ENCODE results near the gene ITGB3BP.

ITGB3BP gene

DNA sequence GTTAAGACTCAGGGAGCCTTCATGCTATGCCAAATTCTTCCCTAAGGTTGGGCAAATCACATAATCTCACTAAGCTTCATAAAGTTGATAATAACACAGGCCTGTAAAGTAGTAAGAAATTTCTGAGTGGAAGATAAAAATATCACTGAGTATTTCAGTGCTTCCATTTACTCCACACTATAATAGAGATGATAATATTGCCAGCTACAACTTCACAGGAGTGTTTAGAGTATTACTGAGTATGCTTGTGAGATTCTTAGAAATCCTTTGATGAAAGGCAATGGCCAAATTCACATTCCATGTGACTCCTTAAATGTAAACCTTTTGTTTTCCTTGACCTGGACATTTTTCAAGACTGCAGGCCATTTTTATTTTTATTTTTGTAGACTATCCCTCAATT is 10.4 kb downstream of the ITGB3BP start:
- Histone ChIP-seq H3K4me2 (ENCODE audit: low read length) (no peak overlapping the region), H4K20me1 (ENCODE audit: insufficient read depth, low read length) (no peaks in the 10 kb centered on the region), H3K9me3 (ENCODE audit: insufficient read depth, low read length) (no peaks in the 10 kb centered on the region), H3K36me3 (replicated peaks; ENCODE audit: low read depth, low read length) (peaks cover 3% of the 10 kb centered on the region), H3K27me3 (ENCODE audit: low read depth, low read length) (no peaks in the 10 kb centered on the region), H3K4me3 (ENCODE audit: low read length) (no peak overlapping the region), H3K79me2 (ENCODE audit: low read length) (no peaks in the 10 kb centered on the region), H3K27ac (ENCODE audit: low read length) (no peak overlapping the region), H2AFZ (ENCODE audit: low read depth, low read length) (no peak overlapping the region), H3K9ac (ENCODE audit: low read length) (no peak overlapping the region), H3K4me1 (ENCODE audit: low read length) (no peaks in the 10 kb centered on the region)
- no peak for TF ChIP-seq EZH2phosphoT487 (IDR thresholded peaks at IDR 0.05; ENCODE audit: low read depth)
- TF ChIP-seq, protein P1, sequence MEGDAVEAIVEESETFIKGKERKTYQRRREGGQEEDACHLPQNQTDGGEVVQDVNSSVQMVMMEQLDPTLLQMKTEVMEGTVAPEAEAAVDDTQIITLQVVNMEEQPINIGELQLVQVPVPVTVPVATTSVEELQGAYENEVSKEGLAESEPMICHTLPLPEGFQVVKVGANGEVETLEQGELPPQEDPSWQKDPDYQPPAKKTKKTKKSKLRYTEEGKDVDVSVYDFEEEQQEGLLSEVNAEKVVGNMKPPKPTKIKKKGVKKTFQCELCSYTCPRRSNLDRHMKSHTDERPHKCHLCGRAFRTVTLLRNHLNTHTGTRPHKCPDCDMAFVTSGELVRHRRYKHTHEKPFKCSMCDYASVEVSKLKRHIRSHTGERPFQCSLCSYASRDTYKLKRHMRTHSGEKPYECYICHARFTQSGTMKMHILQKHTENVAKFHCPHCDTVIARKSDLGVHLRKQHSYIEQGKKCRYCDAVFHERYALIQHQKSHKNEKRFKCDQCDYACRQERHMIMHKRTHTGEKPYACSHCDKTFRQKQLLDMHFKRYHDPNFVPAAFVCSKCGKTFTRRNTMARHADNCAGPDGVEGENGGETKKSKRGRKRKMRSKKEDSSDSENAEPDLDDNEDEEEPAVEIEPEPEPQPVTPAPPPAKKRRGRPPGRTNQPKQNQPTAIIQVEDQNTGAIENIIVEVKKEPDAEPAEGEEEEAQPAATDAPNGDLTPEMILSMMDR (IDR thresholded peaks at IDR 0.05; ENCODE audit: low read depth, low read length), result no peak

DNA sequence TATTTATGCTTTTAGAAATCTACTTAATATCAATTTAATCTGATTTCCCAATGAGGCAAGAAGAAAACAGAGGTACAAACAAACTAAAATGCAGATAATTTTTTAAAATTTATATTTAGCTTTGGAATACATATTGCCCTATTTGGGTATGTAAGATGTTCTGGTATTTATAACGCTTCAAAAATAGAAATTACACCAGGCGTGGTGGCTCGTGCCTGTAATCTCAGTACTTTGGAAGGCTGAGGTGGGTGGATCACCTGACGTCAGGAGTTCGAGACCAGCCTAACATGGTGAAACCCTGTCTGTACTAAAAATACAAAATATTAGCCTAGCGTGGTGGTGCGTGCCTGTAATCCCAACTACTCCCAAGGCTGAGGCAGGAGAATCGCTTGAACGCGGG is 13.3 kb downstream of the ITGB3BP start:
- H3K9me3 ChIP-seq (ENCODE audit: insufficient read depth, low read length), result no peaks in the 10 kb centered on the region
- no peak for TF ChIP-seq EZH2phosphoT487 (IDR thresholded peaks at IDR 0.05; ENCODE audit: low read depth)
- TF ChIP-seq, protein P1 (IDR thresholded peaks at IDR 0.05; ENCODE audit: low read depth, low read length), result no peak
- peaks cover 6% of the 10 kb centered on the region for H3K36me3 ChIP-seq (replicated peaks; ENCODE audit: low read depth, low read length)
- no peak overlapping the region for H3K27ac ChIP-seq (ENCODE audit: low read length)
- no peak overlapping the region for H3K4me3 ChIP-seq (ENCODE audit: low read length)
- H3K79me2 ChIP-seq (ENCODE audit: low read length), result no peaks in the 10 kb centered on the region
- no peak overlapping the region for H3K9ac ChIP-seq (ENCODE audit: low read length)
- H3K27me3 ChIP-seq (ENCODE audit: low read depth, low read length), result no peaks in the 10 kb centered on the region
- no peaks in the 10 kb centered on the region for H3K4me1 ChIP-seq (ENCODE audit: low read length)
- H4K20me1 ChIP-seq (ENCODE audit: insufficient read depth, low read length), result no peaks in the 10 kb centered on the region
- no peak overlapping the region for H3K4me2 ChIP-seq (ENCODE audit: low read length)
- no peak overlapping the region for H2AFZ ChIP-seq (ENCODE audit: low read depth, low read length)

DNA sequence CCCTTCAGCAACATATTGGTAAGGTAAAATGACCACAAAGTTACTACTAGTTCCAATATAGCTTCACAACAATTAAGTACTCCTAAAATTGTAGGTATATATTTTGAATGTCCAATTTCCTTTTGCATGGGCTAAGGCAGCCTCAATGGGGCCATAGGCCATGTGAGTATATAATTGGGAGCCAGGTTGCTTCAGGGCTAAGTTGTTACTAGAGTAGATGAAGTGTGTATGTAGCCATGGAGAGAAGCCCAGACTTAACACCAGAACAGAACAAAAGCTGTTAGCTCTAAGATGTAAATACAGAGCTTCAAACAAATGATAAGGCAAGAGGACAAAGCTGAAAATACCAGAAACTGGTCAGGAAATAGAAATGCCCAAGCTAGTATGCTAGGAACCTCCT is 16.2 kb downstream of the ITGB3BP start:
- Histone ChIP-seq H3K36me3 (replicated peaks; ENCODE audit: low read depth, low read length) (peaks cover 6% of the 10 kb centered on the region), H3K9me3 (ENCODE audit: insufficient read depth, low read length) (no peaks in the 10 kb centered on the region), H3K4me2 (ENCODE audit: low read length) (no peak overlapping the region), H3K79me2 (ENCODE audit: low read length) (no peaks in the 10 kb centered on the region), H3K4me3 (ENCODE audit: low read length) (no peak overlapping the region), H3K27me3 (ENCODE audit: low read depth, low read length) (no peaks in the 10 kb centered on the region), H3K4me1 (ENCODE audit: low read length) (no peaks in the 10 kb centered on the region), H4K20me1 (ENCODE audit: insufficient read depth, low read length) (no peaks in the 10 kb centered on the region), H3K27ac (ENCODE audit: low read length) (no peak overlapping the region), H3K9ac (ENCODE audit: low read length) (no peak overlapping the region), H2AFZ (ENCODE audit: low read depth, low read length) (no peak overlapping the region)
- TF ChIP-seq, protein P1 (IDR thresholded peaks at IDR 0.05; ENCODE audit: low read depth, low read length), result no peak
- TF ChIP-seq EZH2phosphoT487 (IDR thresholded peaks at IDR 0.05; ENCODE audit: low read depth), result no peak

DNA sequence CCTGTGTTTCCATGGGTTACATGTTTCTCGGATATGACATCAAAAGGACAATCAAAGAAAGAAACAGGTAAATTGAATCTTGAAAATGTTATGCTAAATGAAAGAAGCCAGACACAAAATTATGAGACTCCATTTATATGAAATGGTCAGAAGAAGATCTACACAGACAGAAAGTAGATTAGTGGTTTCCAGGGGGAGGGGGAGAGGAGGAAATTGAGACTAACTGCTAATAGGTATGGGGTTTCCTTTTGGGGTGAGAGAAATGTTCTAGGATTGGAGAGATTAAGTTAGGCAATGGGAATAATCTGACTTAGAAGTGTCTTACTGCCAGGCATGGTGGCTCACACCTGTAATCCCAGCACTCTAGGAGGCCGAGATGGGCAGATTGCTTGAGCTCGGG is 21.8 kb downstream of the ITGB3BP start:
- H3K9me3 ChIP-seq (ENCODE audit: insufficient read depth, low read length), result no peaks in the 10 kb centered on the region
- H3K9ac ChIP-seq (ENCODE audit: low read length), result no peak overlapping the region
- no peak overlapping the region for H3K4me3 ChIP-seq (ENCODE audit: low read length)
- H3K36me3 ChIP-seq (replicated peaks; ENCODE audit: low read depth, low read length), result no peaks in the 10 kb centered on the region
- no peak overlapping the region for H2AFZ ChIP-seq (ENCODE audit: low read depth, low read length)
- H3K4me1 ChIP-seq (ENCODE audit: low read length), result no peaks in the 10 kb centered on the region
- no peaks in the 10 kb centered on the region for H3K27me3 ChIP-seq (ENCODE audit: low read depth, low read length)
- TF ChIP-seq, protein P1 (IDR thresholded peaks at IDR 0.05; ENCODE audit: low read depth, low read length), result no peak
- no peak for TF ChIP-seq EZH2phosphoT487 (IDR thresholded peaks at IDR 0.05; ENCODE audit: low read depth)
- H3K79me2 ChIP-seq (ENCODE audit: low read length), result no peaks in the 10 kb centered on the region
- H3K27ac ChIP-seq (ENCODE audit: low read length), result no peak overlapping the region
- H3K4me2 ChIP-seq (ENCODE audit: low read length), result no peak overlapping the region
- H4K20me1 ChIP-seq (ENCODE audit: insufficient read depth, low read length), result no peaks in the 10 kb centered on the region
